Gastroesophageal sphincter (tissue), 4 donors: ENCODE measurements around the gene SENP3. TPM values are rescaled to one million over a fixed set of nuclear protein-coding genes. Genes with fewer than 3 reads are reported as not detected.

Experiments used
- ATAC-seq: fragments of 150-250 bp; one replicate; pipeline ENCODE4 v1.9.1; 2016; ENCODE audit warnings: mild to moderate bottlenecking, moderate library complexity
- H3K27ac ChIP-seq, 4 donors: fragments of 200-600 bp; sonication (generic) in 3 of 4; 1 replicate in 3 of 4; 2 replicates in 1 of 4; pipeline ENCODE4 v1.5.1; 2016 to 2019
- H3K27me3 ChIP-seq: fragments of 200-600 bp; sonication (generic); one replicate; pipeline ENCODE4 v1.5.1; 2019
- H3K36me3 ChIP-seq, 2 donors: fragments of 200-600 bp; sonication (generic); one replicate each; pipeline ENCODE4 v1.5.1; 2019; ENCODE audit warnings: control low read depth in 1 of 2
- H3K4me1 ChIP-seq, 3 donors: fragments of 200-600 bp; sonication (generic); 1 replicate in 2 of 3; 2 replicates in 1 of 3; pipeline ENCODE4 v1.5.1; 2016 to 2019; ENCODE audit warnings: control low read depth in 2 of 3
- H3K4me3 ChIP-seq, 2 donors: fragments of 200-600 bp; sonication (generic); one replicate each; pipeline ENCODE4 v1.5.1; 2019; ENCODE audit warnings: mild to moderate bottlenecking in 1 of 2, moderate library complexity in 1 of 2
- H3K9me3 ChIP-seq, 3 donors: fragments of 200-600 bp; sonication (generic); one replicate each; pipeline ENCODE4 v1.5.1; 2017 to 2019; ENCODE audit warnings: control low read depth in 2 of 3
- EP300 ChIP-seq: sonication (generic); formaldehyde crosslinking; IDR thresholded peaks from one replicate; pipeline ENCODE4 v1.6.1; 2017; ENCODE audit warnings: antibody characterized with exemption, mild to moderate bottlenecking
- POLR2A ChIP-seq, 2 donors: fragments of 450-650 bp; IDR thresholded peaks; one replicate each; pipeline ENCODE4 v1.6.1; 2017; ENCODE audit warnings: antibody characterized with exemption in 2 of 2, mild to moderate bottlenecking in 2 of 2, moderate library complexity in 1 of 2
- POLR2AphosphoS5 ChIP-seq: sonication (generic); formaldehyde crosslinking; IDR thresholded peaks from one replicate; pipeline ENCODE4 v1.6.1; 2017; ENCODE audit warnings: antibody characterized with exemption
- WGBS, 2 donors: methylation state at CpG; one replicate each; pipeline ENCODE4 v1.1.5; 2018; ENCODE audit warnings: low coverage in 1 of 2; 5-methylcytosine and 5-hydroxymethylcytosine counted together
- total RNA-seq, 4 donors: library from RNA; depleted of rRNA; stranded (reverse); fragments of >200 nt; gene quantifications; one replicate each; pipeline ENCODE4 v1.1.0, GENCODE V29; 2016
- TF ChIP-seq, protein P1 (sequence below), 4 experiments: fragments of 200-600 bp in 2 of 4; fragments of 450-650 bp in 2 of 4; sonication (generic) in 1 of 4; IDR thresholded peaks; one replicate each; pipeline ENCODE4 v1.5.1; 2017 to 2019; ENCODE audit warnings: antibody characterized with exemption in 4 of 4, mild to moderate bottlenecking in 2 of 4, moderate library complexity in 2 of 4

The SENP3 gene
- total RNA-seq, 4 donors from 2014 or later: 68.3 to 94.7 (median 79.6) TPM

DNA sequence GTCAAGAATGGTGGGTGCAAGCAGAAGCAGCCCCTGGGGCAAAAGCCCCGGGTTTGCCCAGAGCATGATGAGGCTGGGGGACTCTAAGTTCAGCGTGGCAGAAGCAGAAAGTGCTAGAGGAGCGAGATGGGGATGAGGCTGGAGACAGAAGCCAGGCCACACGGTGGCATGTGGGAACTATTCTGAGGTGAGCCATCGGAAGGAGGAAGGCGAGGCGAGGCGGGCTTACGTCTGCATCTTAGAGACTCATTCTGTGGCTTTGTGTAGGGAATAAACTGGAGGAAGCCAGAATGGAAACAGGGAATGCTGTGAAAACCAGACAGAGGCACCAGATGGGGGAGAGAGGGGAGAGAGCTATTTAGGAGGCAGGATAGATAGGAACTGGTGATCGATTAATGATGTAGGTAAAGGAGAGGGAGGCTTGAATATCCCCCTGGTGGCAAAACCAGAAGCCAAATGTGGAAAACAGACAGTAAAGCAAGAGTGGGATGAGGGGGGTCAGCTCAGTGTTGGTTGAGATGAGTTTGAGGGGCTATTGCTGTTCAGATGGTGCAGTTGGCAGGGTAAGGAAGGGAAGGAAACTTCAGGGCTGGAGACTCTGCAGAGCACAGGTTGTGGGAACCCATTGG, 6.3 kb upstream of the SENP3 start:
- no peak for ATAC-seq
- no peak overlapping the region for H3K4me3 ChIP-seq
- peaks cover 2 to 45% (median 33%) of the 10 kb centered on the region in 3 donors for H3K4me1 ChIP-seq
- WGBS, 2 donors: 53 to 63% methylated on average over 8 to 10 of the region's 10 CpGs
- TF ChIP-seq POLR2AphosphoS5 (no peak), EP300 (no peak), POLR2A (IDR thresholded peaks at IDR 0.05) (no peak)
- TF ChIP-seq, protein P1, sequence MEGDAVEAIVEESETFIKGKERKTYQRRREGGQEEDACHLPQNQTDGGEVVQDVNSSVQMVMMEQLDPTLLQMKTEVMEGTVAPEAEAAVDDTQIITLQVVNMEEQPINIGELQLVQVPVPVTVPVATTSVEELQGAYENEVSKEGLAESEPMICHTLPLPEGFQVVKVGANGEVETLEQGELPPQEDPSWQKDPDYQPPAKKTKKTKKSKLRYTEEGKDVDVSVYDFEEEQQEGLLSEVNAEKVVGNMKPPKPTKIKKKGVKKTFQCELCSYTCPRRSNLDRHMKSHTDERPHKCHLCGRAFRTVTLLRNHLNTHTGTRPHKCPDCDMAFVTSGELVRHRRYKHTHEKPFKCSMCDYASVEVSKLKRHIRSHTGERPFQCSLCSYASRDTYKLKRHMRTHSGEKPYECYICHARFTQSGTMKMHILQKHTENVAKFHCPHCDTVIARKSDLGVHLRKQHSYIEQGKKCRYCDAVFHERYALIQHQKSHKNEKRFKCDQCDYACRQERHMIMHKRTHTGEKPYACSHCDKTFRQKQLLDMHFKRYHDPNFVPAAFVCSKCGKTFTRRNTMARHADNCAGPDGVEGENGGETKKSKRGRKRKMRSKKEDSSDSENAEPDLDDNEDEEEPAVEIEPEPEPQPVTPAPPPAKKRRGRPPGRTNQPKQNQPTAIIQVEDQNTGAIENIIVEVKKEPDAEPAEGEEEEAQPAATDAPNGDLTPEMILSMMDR (IDR thresholded peaks at IDR 0.05): no peak
- H3K27me3 ChIP-seq: no peaks in the 10 kb centered on the region
- peaks cover 0 to 35% of the 10 kb centered on the region in 2 donors for H3K36me3 ChIP-seq
- no peaks in the 10 kb centered on the region for H3K9me3 ChIP-seq
- H3K27ac ChIP-seq: peak overlapping the region in 1 of 4 donors; percentile 7

GRCh38 chr17:7556627-7557026, 5.1 kb upstream of the SENP3 start:
- no peak for ATAC-seq
- peak overlapping the region in 3 of 4 donors; percentile 91 to 96 (median 95) for H3K27ac ChIP-seq

DNA sequence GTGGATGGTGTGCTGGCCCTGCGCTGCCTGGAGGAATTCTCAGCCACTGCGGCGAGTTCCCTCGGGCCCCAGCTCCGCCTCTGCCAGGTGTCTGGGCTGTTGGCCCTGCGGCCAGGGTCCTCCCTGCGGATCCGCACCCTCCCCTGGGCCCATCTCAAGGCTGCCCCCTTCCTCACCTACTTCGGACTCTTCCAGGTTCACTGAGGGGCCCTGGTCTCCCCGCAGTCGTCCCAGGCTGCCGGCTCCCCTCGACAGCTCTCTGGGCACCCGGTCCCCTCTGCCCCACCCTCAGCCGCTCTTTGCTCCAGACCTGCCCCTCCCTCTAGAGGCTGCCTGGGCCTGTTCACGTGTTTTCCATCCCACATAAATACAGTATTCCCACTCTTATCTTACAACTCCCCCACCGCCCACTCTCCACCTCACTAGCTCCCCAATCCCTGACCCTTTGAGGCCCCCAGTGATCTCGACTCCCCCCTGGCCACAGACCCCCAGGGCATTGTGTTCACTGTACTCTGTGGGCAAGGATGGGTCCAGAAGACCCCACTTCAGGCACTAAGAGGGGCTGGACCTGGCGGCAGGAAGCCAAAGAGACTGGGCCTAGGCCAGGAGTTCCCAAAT, 4.5 kb upstream of the SENP3 start:
- no peak for ATAC-seq
- Histone ChIP-seq H3K4me3 (no peak overlapping the region), H3K4me1 (peaks cover 2 to 52% (median 37%) of the 10 kb centered on the region in 3 donors), H3K27ac (peak overlapping the region; percentile 88 to 96 (median 93)), H3K27me3 (no peaks in the 10 kb centered on the region), H3K9me3 (no peaks in the 10 kb centered on the region), H3K36me3 (peaks cover 0 to 17% of the 10 kb centered on the region in 2 donors)
- WGBS, 2 donors: 38 to 57% methylated on average over 8 of the region's 19 CpGs
- TF ChIP-seq POLR2A (IDR thresholded peaks at IDR 0.05) (no peak), POLR2AphosphoS5 (no peak), EP300 (no peak)
- TF ChIP-seq, protein P1 (IDR thresholded peaks at IDR 0.05): no peak

More at GRCh38 chr17:7556627-7557026, 5.1 kb upstream of the SENP3 start:
- no peaks in the 10 kb centered on the region for H3K27me3 ChIP-seq
- no peaks in the 10 kb centered on the region for H3K9me3 ChIP-seq
- WGBS, 2 donors: 81% methylated on average over 3 to 10 of the region's 12 CpGs
- no peak overlapping the region for H3K4me3 ChIP-seq
- no peak for TF ChIP-seq POLR2A (IDR thresholded peaks at IDR 0.05)
- no peak for TF ChIP-seq EP300
- TF ChIP-seq, protein P1 (IDR thresholded peaks at IDR 0.05): no peak
- no peak for TF ChIP-seq POLR2AphosphoS5
- H3K4me1 ChIP-seq: peaks cover 2 to 50% (median 37%) of the 10 kb centered on the region in 3 donors
- peaks cover 0 to 23% of the 10 kb centered on the region in 2 donors for H3K36me3 ChIP-seq

- Histone ChIP-seq H3K4me1 (peaks cover 2 to 59% (median 42%) of the 10 kb centered on the region in 3 donors), H3K27ac (peak overlapping the region; percentile 88 to 96 (median 93)), H3K27me3 (no peaks in the 10 kb centered on the region), H3K4me3 (peak overlapping the region; percentile 4 to 84), H3K9me3 (no peaks in the 10 kb centered on the region), H3K36me3 (peaks cover 0 to 19% of the 10 kb centered on the region in 2 donors)
- WGBS, 2 donors: 8 to 33% methylated on average over 3 to 19 of the region's 21 CpGs
- TF ChIP-seq POLR2AphosphoS5: peak; percentile 78
- TF ChIP-seq EP300: no peak
- TF ChIP-seq POLR2A (IDR thresholded peaks at IDR 0.05): peak; percentile 33 to 36
- TF ChIP-seq, protein P1 (IDR thresholded peaks at IDR 0.05): no peak
- peak; percentile 75 for ATAC-seq
These were observed 3.8 kb upstream of the SENP3 start for GRCh38 chr17:7557775-7558543.
